ENCODE results near the gene SBF2.
"Not testable (repeated sequence)": the region's sequence is repeated elsewhere in the genome, so short reads cannot be mapped to it uniquely, and the experiment has no call there.

SBF2 gene

GRCh38 chr11:10012068-10012467 is 282.0 kb downstream of the SBF2 start:
- no peak for DNase-seq (ENCODE audit: low spot score)

GRCh38 chr11:10005955-10006525 is 288.0 kb downstream of the SBF2 start:
- DNase-seq (ENCODE audit: low spot score) = no peak

- no peak for DNase-seq (ENCODE audit: low spot score)
Observed at GRCh38 chr11:10004526-10005113, 289.4 kb downstream of the SBF2 start.

GRCh38 chr11:10002221-10002620 is 291.8 kb downstream of the SBF2 start:
- no peak for DNase-seq (ENCODE audit: low spot score)

- no peak for DNase-seq (ENCODE audit: low spot score)
Observed at GRCh38 chr11:9992306-9992705, 301.7 kb downstream of the SBF2 start.

- no peak for DNase-seq (ENCODE audit: low spot score)
Observed at GRCh38 chr11:9990221-9990973, 303.6 kb downstream of the SBF2 start.

GRCh38 chr11:9987303-9987702 is 306.7 kb downstream of the SBF2 start:
- not testable (repeated sequence) for DNase-seq (ENCODE audit: low spot score)

- no peak for DNase-seq (ENCODE audit: low spot score)
Observed at GRCh38 chr11:9982796-9983579, 311.0 kb downstream of the SBF2 start.

GRCh38 chr11:9982127-9982795 is 311.8 kb downstream of the SBF2 start:
- no peak for DNase-seq (ENCODE audit: low spot score)

- DNase-seq (ENCODE audit: low spot score) = no peak
Observed at GRCh38 chr11:9980931-9981330, 313.1 kb downstream of the SBF2 start.

- DNase-seq (ENCODE audit: low spot score) = peak; percentile 42
Observed at GRCh38 chr11:9977554-9977953, 316.5 kb downstream of the SBF2 start.

GRCh38 chr11:9974375-9974774 is 319.6 kb downstream of the SBF2 start:
- DNase-seq (ENCODE audit: low spot score) = no peak

- no peak for DNase-seq (ENCODE audit: low spot score)
Observed at GRCh38 chr11:9973921-9974320, 320.1 kb downstream of the SBF2 start.

- no peak for DNase-seq (ENCODE audit: low spot score)
Observed at GRCh38 chr11:9972989-9973388, 321.0 kb downstream of the SBF2 start.

- DNase-seq (ENCODE audit: low spot score) = no peak
Observed at GRCh38 chr11:9971894-9972293, 322.1 kb downstream of the SBF2 start.

GRCh38 chr11:9969068-9969467 is 325.0 kb downstream of the SBF2 start:
- no peak for DNase-seq (ENCODE audit: low spot score)

GRCh38 chr11:9962722-9963121 is 331.3 kb downstream of the SBF2 start:
- DNase-seq (ENCODE audit: low spot score) = no peak

GRCh38 chr11:9957072-9957471 is 336.9 kb downstream of the SBF2 start:
- no peak for DNase-seq (ENCODE audit: low spot score)

- no peak for DNase-seq (ENCODE audit: low spot score)
Observed at GRCh38 chr11:9956483-9956882, 337.5 kb downstream of the SBF2 start.

- DNase-seq (ENCODE audit: low spot score) = no peak
Observed at GRCh38 chr11:9955391-9955790, 338.6 kb downstream of the SBF2 start.

GRCh38 chr11:9953994-9954626 is 339.9 kb downstream of the SBF2 start:
- DNase-seq (ENCODE audit: low spot score) = no peak

All from putamen (tissue), 1 donor.